CD14-positive monocyte (primary cell): ENCODE results near the gene NSFL1C. TPM values are rescaled to one million over a fixed set of nuclear protein-coding genes. Genes with fewer than 3 reads are reported as not detected.

Source experiments
- DNase-seq, 3 donors: peaks; one replicate each; pipeline ENCODE4 v3.0.0-alpha.2; 2011 to 2022
- H2AFZ ChIP-seq: 2 replicates; pipeline ENCODE4 v1.6.0; 2012; ENCODE audit warnings: mild to moderate bottlenecking, low read depth, low read length, inconsistent platforms; ENCODE audit not compliant: insufficient read depth, poor library complexity, severe bottlenecking
- H3K27ac ChIP-seq, 2 donors: 1 replicate in 1 of 2; 2 replicates in 1 of 2; pipeline ENCODE4 v1.5.1; 2012 to 2013; ENCODE audit warnings: low read length in 2 of 2, control low read depth in 1 of 2, inconsistent platforms in 1 of 2, low read depth in 1 of 2, mild to moderate bottlenecking in 1 of 2
- H3K27me3 ChIP-seq, 2 donors: one replicate each; pipeline versions ENCODE4 v1.6.0 to v1.6.1; 2011 to 2013; ENCODE audit warnings: low read length in 2 of 2; ENCODE audit not compliant: control insufficient read depth in 2 of 2, insufficient read depth in 2 of 2
- H3K36me3 ChIP-seq, 2 donors: replicated peaks in 1 of 2; 1 replicate in 1 of 2; 2 replicates in 1 of 2; pipeline versions ENCODE4 v1.5.1 to v1.6.1; 2012 to 2013; ENCODE audit warnings: low read length in 2 of 2, control low read depth in 1 of 2, inconsistent platforms in 1 of 2, mild to moderate bottlenecking in 1 of 2; ENCODE audit not compliant: insufficient read depth in 2 of 2, control insufficient read depth in 1 of 2
- H3K4me1 ChIP-seq, 2 donors: 1 replicate in 1 of 2; 2 replicates in 1 of 2; pipeline versions ENCODE4 v1.5.1 to v1.6.1; 2012 to 2013; ENCODE audit warnings: low read length in 2 of 2, control low read depth in 1 of 2, inconsistent platforms in 1 of 2, mild to moderate bottlenecking in 1 of 2, moderate library complexity in 1 of 2; ENCODE audit not compliant: insufficient read depth in 2 of 2, control insufficient read depth in 1 of 2
- H3K4me2 ChIP-seq: replicated peaks from 2 replicates; pipeline ENCODE3; 2012; ENCODE audit warnings: low read length, moderate library complexity, mild to moderate bottlenecking; ENCODE audit not compliant: poor library complexity, severe bottlenecking; ENCODE audit errors: extremely low read depth
- H3K4me3 ChIP-seq, 3 experiments: fragments of 200-600 bp in 1 of 3; sonication (generic) in 1 of 3; replicated peaks in 1 of 3; 1 replicate in 2 of 3; 2 replicates in 1 of 3; pipeline ENCODE4 v1.5.1; 2011 to 2013; ENCODE audit warnings: low read length in 3 of 3, mild to moderate bottlenecking in 3 of 3, control low read depth in 2 of 3, low read depth in 2 of 3, inconsistent platforms in 1 of 3, moderate library complexity in 1 of 3
- H3K79me2 ChIP-seq: 2 replicates; pipeline ENCODE4 v1.6.0; 2012; ENCODE audit warnings: mild to moderate bottlenecking, control low read depth, inconsistent platforms, low read length, moderate library complexity; ENCODE audit not compliant: insufficient read depth
- H3K9ac ChIP-seq: 2 replicates; pipeline ENCODE4 v1.6.0; 2017; ENCODE audit warnings: low read length, mild to moderate bottlenecking; ENCODE audit not compliant: insufficient read depth, poor library complexity, severe bottlenecking
- H3K9me3 ChIP-seq, 2 donors: replicated peaks in 1 of 2; 1 replicate in 1 of 2; 2 replicates in 1 of 2; pipeline versions ENCODE4 v1.5.1 to v1.6.1; 2012 to 2013; ENCODE audit warnings: low read length in 2 of 2, control low read depth in 1 of 2; ENCODE audit not compliant: control insufficient read depth in 1 of 2, insufficient read depth in 1 of 2
- H4K20me1 ChIP-seq: 2 replicates; pipeline ENCODE4 v1.6.0; 2012; ENCODE audit warnings: mild to moderate bottlenecking, low read length, control low read depth, moderate library complexity; ENCODE audit not compliant: insufficient read depth
- H3K27ac Mint-ChIP-seq, 7 donors: one replicate each; pipeline ENCODE4 v1.8.0; 2020; ENCODE audit warnings: mild to moderate bottlenecking in 7 of 7, mixed read lengths in 7 of 7, moderate library complexity in 6 of 7, inconsistent platforms in 2 of 7
- H3K27me3 Mint-ChIP-seq, 3 donors: one replicate each; pipeline ENCODE4 v1.8.0; 2021 to 2022; ENCODE audit warnings: low read depth in 3 of 3, mild to moderate bottlenecking in 3 of 3, mixed read lengths in 3 of 3, moderate library complexity in 3 of 3, inconsistent platforms in 1 of 3
- H3K36me3 Mint-ChIP-seq, 2 donors: one replicate each; pipeline ENCODE4 v1.8.0; 2020; ENCODE audit warnings: mixed read lengths in 2 of 2, inconsistent platforms in 1 of 2, mild to moderate bottlenecking in 1 of 2
- H3K4me1 Mint-ChIP-seq: one replicate; pipeline ENCODE4 v1.8.0; 2020; ENCODE audit warnings: mild to moderate bottlenecking, mixed read lengths
- H3K4me3 Mint-ChIP-seq, 2 donors: one replicate each; pipeline ENCODE4 v1.8.0; 2020; ENCODE audit warnings: mild to moderate bottlenecking in 2 of 2, mixed read lengths in 2 of 2, moderate library complexity in 1 of 2
- H3K9me3 Mint-ChIP-seq, 7 donors: one replicate each; pipeline ENCODE4 v1.8.0; 2020 to 2022; ENCODE audit warnings: mixed read lengths in 7 of 7, mild to moderate bottlenecking in 6 of 7, moderate library complexity in 6 of 7, inconsistent platforms in 2 of 7
- CTCF ChIP-seq: fragments of 200-600 bp; IDR thresholded peaks from one replicate; pipeline ENCODE4 v1.8.0; 2022; ENCODE audit warnings: antibody characterized with exemption, mild to moderate bottlenecking
- WGBS: methylation state at CpG from one replicate; pipeline ENCODE4 v1.1.5; 2013; ENCODE audit warnings: missing lambda C conversion rate; ENCODE audit not compliant: insufficient coverage; 5-methylcytosine and 5-hydroxymethylcytosine counted together
- intact Hi-C, 2 donors: fragments of 100-400 bp; cut with micrococcal nuclease; formaldehyde crosslinking; loops; one replicate each; pipeline versions ENCODE4 v1.15.0 to v1.15.1; 2023
- polyA plus RNA-seq, 3 donors: library from polyadenylated mRNA; depleted of rRNA in 1 of 3; unstranded in 2 of 3; stranded (reverse) in 1 of 3; fragments of 300-500 nt in 2 of 3; fragments of >200 nt in 1 of 3; fragmentation: Illumina TruSeq in 2 of 3; gene quantifications; 1 replicate in 2 of 3; 2 replicates in 1 of 3; pipeline ENCODE4 v1.2.3, GENCODE V29; 2012 to 2021

Gene NSFL1C
- polyA plus RNA-seq, 3 donors, result 52.8 to 80.8 (median 56.8) TPM

- H4K20me1 ChIP-seq, result no peaks in the 10 kb centered on the region
- no peaks in the 10 kb centered on the region for H3K36me3 ChIP-seq
- H3K27me3 Mint-ChIP-seq, result peaks cover 2 to 9% (median 4%) of the 10 kb centered on the region in 3 donors
- peaks cover 12% of the 10 kb centered on the region for H3K4me1 Mint-ChIP-seq
- no CpG with 5 or more reads among the region's 3 CpGs for WGBS
- no peak overlapping the region for H3K4me3 ChIP-seq
- TF ChIP-seq CTCF, result no peak
- intact Hi-C loops, result loop anchor here in 1 of 2 donors (10.0 kb wide), 1 partner anchor 268 kb away; no protein-coding TSS in a partner anchor
- peaks cover 0 to 10% of the 10 kb centered on the region in 2 donors for H3K36me3 Mint-ChIP-seq
- H3K79me2 ChIP-seq, result no peaks in the 10 kb centered on the region
- no peaks in the 10 kb centered on the region for H3K27me3 ChIP-seq
- H3K4me3 Mint-ChIP-seq, result no peak overlapping the region
- peaks cover 0 to 2% (median 0%) of the 10 kb centered on the region in 7 donors for H3K9me3 Mint-ChIP-seq
- H3K9ac ChIP-seq, result no peak overlapping the region
- no peak for DNase-seq
- no peak overlapping the region for H3K4me2 ChIP-seq
- H2AFZ ChIP-seq, result no peak overlapping the region
- H3K27ac Mint-ChIP-seq, result no peak overlapping the region
- peaks cover 7 to 11% of the 10 kb centered on the region in 2 donors for H3K4me1 ChIP-seq
- H3K27ac ChIP-seq, result no peak overlapping the region
- no peaks in the 10 kb centered on the region for H3K9me3 ChIP-seq
Measured at GRCh38 chr20:1507276-1507675, 40.6 kb upstream of the NSFL1C start.

GRCh38 chr20:1505871-1506270 lies 39.2 kb upstream of the NSFL1C start:
- Histone ChIP-seq H3K4me1 (peaks cover 7 to 11% of the 10 kb centered on the region in 2 donors), H3K9ac (no peak overlapping the region), H3K79me2 (no peaks in the 10 kb centered on the region), H2AFZ (no peak overlapping the region), H3K27ac (no peak overlapping the region), H3K36me3 (no peaks in the 10 kb centered on the region), H3K9me3 (no peaks in the 10 kb centered on the region), H3K4me3 (no peak overlapping the region), H4K20me1 (no peaks in the 10 kb centered on the region), H3K27me3 (no peaks in the 10 kb centered on the region), H3K4me2 (no peak overlapping the region)
- no peak overlapping the region for H3K4me3 Mint-ChIP-seq
- intact Hi-C loops, result loop anchor here in 1 of 2 donors (10.0 kb wide), 1 partner anchor 269 kb away; no protein-coding TSS in a partner anchor
- H3K9me3 Mint-ChIP-seq, result peaks cover 0 to 2% (median 0%) of the 10 kb centered on the region in 7 donors
- H3K36me3 Mint-ChIP-seq, result peaks cover 0 to 5% of the 10 kb centered on the region in 2 donors
- no peak for DNase-seq
- TF ChIP-seq CTCF, result no peak
- no CpG with 5 or more reads among the region's 1 CpG for WGBS
- H3K27me3 Mint-ChIP-seq, result peaks cover 0 to 9% (median 1%) of the 10 kb centered on the region in 3 donors
- H3K4me1 Mint-ChIP-seq, result peaks cover 15% of the 10 kb centered on the region
- H3K27ac Mint-ChIP-seq, result no peak overlapping the region
